Prostate gland (tissue), 2 donors: Measurements from ENCODE around the gene NXPH4.

Experiments
- POLR2AphosphoS5 ChIP-seq: sonication (generic); formaldehyde crosslinking; IDR thresholded peaks from one replicate; pipeline ENCODE4 v1.6.1; 2017; ENCODE audit warnings: antibody characterized with exemption
- TF ChIP-seq, protein P1 (sequence below), 4 experiments: fragments of 200-600 bp in 2 of 4; fragments of 450-650 bp in 2 of 4; sonication (generic) in 2 of 4; IDR thresholded peaks; 1 replicate in 3 of 4; 2 replicates in 1 of 4; pipeline ENCODE4 v1.5.1; 2016 to 2019; ENCODE audit warnings: antibody characterized with exemption in 4 of 4, mild to moderate bottlenecking in 2 of 4, moderate library complexity in 2 of 4

GRCh38 chr12:57185906-57186508 is 30.6 kb upstream of the NXPH4 start:
- TF ChIP-seq, protein P1, sequence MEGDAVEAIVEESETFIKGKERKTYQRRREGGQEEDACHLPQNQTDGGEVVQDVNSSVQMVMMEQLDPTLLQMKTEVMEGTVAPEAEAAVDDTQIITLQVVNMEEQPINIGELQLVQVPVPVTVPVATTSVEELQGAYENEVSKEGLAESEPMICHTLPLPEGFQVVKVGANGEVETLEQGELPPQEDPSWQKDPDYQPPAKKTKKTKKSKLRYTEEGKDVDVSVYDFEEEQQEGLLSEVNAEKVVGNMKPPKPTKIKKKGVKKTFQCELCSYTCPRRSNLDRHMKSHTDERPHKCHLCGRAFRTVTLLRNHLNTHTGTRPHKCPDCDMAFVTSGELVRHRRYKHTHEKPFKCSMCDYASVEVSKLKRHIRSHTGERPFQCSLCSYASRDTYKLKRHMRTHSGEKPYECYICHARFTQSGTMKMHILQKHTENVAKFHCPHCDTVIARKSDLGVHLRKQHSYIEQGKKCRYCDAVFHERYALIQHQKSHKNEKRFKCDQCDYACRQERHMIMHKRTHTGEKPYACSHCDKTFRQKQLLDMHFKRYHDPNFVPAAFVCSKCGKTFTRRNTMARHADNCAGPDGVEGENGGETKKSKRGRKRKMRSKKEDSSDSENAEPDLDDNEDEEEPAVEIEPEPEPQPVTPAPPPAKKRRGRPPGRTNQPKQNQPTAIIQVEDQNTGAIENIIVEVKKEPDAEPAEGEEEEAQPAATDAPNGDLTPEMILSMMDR (IDR thresholded peaks at IDR 0.05): no peak
- TF ChIP-seq POLR2AphosphoS5: no peak
